HG02759 (cell line): ENCODE data around the gene CWC22.
A peak's percentile ranks its signal among the peaks of the same experiment; 100 is the strongest.
"Not testable (repeated sequence)": the region's sequence is repeated elsewhere in the genome, so short reads cannot be mapped to it uniquely, and the experiment has no call there.

Source experiments
- ATAC-seq: cut with Tn5 transposase; IDR thresholded peaks from one replicate; pipeline ENCODE4 v1.9.1; 2021; ENCODE audit warnings: mild to moderate bottlenecking, moderate library complexity; ENCODE audit not compliant: unreplicated experiment

Gene CWC22

GRCh38 chr2:179952658-179953057 is 54.4 kb downstream of the CWC22 start:
- peak; percentile 41 for ATAC-seq

DNA sequence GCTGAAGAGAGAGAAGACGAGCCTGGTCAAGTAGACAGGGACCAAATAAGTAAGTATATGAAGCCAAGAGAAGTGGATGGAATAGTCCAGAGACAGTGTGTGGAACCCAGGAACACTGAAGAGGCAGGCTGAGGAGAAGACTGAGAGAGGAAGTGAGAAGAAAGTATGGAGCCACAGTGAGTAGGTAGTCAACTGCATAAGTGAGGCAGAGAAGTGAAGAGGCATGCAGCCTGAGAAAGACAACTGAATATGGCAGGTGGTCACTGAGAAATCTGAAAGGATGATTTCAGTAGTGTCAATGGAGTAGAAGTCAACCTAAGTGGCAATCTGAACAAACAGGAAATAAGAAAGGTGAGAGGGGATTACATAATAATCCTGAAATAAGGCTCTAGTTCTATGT is 55.4 kb downstream of the CWC22 start:
- peak; percentile 62 for ATAC-seq

GRCh38 chr2:179950391-179950790 is 56.7 kb downstream of the CWC22 start:
- ATAC-seq: no peak

DNA sequence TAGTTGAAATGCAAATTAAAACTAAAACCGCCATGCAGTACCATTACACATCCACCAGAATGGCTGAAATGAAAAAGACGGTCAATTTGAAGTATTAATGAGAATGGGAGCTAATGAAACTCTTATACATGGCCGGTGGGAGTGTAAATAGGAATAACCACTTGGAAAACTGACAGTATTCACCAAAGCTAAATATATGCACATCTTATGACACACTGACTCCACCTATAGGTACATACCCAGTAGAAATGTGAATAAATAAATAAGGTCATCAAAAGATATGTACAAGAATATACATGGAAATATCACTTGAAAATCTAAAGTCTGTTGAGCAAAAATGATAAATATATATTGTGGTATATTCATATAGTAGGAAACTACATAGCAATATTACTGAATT is 57.7 kb downstream of the CWC22 start:
- no peak for ATAC-seq

GRCh38 chr2:179948058-179948457 is 59.0 kb downstream of the CWC22 start:
- no peak for ATAC-seq

- no peak for ATAC-seq
Measured at GRCh38 chr2:179946810-179947615, 60.1 kb downstream of the CWC22 start.

DNA sequence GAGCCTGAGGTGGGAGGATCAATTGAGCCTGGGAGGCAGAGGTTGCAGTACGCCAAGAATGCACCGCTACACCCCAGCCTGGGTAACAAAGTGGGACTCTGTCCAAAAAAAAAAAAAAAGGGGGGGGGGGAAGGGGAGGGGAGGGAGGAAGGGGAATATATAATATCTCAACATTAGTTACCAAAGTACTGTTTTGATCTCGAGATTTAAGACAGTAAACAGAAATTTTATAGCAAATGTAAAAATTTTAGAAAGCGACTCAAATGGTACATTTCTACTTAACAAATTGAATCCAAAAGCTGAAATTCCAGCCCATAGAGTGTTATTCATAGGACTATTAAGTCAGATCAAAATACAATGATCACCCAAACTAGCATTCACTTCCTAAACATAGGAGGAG is 60.8 kb downstream of the CWC22 start:
- no peak for ATAC-seq

DNA sequence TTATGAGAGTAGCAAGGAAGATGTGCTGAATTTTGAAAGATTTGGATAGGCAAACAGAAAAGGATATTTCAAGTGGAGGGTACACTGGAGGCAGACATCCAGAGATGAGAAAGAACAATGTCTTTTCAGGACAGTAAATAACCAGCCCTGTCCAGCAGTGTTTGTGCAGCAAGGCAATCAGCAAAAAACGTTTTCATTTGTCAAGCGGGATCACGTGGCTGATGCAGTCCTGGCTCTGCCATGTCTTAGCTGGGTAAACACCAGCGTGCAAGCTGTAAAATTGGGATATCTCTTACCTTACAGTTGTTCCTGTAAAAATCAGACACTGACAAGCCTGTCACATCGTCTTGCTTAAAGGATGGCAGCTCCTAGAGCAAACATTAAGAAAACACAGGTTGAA is 67.8 kb downstream of the CWC22 start:
- ATAC-seq: no peak

DNA sequence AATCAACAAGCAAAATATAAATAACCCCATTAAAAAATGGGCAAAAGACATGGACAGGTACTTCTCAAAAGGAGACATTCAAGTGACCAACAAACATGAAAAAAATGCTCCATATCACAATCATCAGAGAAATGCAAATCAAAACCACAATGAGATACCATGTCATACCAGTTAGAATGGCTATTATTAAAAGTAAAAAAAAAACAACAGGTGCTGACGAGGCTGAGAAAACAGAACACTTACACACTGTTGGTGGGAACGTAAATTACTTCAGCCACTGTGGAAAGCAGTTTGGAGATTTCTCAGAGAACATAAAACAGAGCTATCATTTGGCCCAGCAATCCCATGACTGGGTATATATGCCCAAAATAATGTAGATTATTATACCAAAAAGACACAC is 69.1 kb downstream of the CWC22 start:
- ATAC-seq: no peak

- peak; percentile 49 for ATAC-seq
Measured at GRCh38 chr2:179936654-179937053, 70.4 kb downstream of the CWC22 start.

- no peak for ATAC-seq
Measured at GRCh38 chr2:179936141-179936540, 71.0 kb downstream of the CWC22 start.

DNA sequence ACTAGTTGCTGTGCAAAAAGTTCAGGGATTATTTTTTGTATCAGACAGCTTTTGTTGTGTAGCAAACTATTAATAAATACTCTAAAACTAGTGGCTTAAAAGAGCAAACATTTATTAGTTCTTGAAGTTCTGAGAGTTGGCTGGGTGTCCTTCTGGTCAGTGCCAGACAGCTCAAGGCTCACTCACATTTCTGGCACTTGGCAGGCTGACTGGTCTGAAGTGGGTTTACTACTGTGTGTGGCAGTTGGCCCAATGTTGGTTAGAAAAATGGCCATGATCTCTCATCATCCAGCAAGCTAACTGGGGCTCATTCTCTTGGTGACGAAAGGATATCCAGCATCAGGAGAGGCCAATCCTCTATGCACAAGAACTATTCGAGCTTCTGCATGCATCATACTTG is 74.3 kb downstream of the CWC22 start:
- ATAC-seq: no peak

GRCh38 chr2:179931502-179931901 is 75.6 kb downstream of the CWC22 start:
- no peak for ATAC-seq

DNA sequence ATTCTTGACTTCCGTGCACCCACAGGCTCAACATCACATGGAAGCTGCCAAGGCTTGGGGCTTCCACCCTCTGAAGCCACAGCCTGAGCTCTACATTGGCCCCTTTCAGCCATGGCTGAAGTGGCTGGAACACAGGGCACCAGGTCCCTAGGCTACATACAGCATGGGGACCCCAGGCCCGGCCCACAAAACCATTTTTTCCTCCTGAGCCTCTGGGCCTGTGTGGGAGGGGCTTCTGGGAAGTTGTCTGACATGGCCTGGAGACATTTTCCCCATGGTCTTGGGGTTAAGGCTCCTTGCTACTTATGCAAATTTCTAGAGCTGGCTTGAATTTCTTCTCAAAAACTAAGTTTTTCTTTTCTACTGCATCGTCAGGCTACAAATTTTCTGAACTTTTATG is 77.1 kb downstream of the CWC22 start:
- not testable (repeated sequence) for ATAC-seq

DNA sequence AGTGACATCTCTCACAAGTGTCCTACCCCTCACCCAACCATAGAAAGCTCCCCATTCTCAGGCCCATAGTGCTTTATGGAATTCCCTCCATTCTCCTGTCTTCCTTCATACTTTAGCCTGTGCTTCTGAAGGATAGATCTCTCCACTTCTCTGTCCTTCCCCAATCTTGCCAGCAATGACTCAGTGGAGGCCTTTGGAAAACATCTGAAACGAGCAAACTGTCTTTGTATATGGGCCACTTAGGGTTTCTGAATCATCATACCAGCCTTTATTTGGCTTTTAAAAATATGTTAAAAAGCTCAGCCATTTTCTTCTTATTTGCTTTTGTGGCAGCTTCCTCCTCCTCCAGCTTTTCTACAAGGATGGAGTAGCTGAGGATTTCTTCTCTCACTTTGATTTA is 80.1 kb downstream of the CWC22 start:
- ATAC-seq: no peak

GRCh38 chr2:179925713-179926112 is 81.4 kb downstream of the CWC22 start:
- no peak for ATAC-seq

DNA sequence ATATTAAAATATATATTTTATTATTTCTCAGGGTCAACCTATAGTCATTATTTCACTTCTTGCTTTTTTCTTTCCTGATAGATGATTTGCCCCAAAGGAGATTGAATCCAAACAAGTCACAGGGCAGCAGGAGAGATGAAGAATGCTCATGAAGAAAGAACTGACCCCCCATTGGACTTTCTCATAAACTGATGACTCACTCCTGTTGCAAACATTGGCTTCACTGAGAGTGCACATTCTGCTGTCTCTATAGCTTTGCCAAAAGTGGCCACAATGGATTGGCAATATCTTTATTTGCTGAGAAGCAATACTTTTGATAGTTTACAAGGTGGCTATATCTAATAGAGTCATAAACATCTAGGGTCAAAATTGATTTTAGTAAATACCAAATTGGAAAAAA is 89.8 kb downstream of the CWC22 start:
- ATAC-seq: no peak

- no peak for ATAC-seq
Measured at GRCh38 chr2:179915395-179915992, 91.6 kb downstream of the CWC22 start.

DNA sequence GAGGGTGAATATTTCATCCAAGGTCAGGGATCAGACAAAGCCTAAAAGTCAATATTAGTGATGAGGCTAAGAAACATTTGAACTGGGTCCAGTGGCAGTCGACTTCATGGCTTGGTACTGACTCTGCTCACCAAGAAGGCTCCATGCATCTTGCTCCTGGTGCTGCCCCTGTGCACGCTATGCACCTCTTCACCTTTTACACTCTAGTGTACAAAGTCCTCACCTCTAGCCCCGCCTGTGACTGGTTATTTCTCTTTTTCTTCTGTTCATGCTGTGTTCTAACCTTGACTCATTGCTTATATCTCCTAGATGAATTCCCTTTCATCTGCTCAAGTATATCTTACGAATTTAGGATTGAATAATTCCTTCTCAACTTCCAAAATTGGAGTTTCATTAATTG is 93.3 kb downstream of the CWC22 start:
- ATAC-seq: no peak

DNA sequence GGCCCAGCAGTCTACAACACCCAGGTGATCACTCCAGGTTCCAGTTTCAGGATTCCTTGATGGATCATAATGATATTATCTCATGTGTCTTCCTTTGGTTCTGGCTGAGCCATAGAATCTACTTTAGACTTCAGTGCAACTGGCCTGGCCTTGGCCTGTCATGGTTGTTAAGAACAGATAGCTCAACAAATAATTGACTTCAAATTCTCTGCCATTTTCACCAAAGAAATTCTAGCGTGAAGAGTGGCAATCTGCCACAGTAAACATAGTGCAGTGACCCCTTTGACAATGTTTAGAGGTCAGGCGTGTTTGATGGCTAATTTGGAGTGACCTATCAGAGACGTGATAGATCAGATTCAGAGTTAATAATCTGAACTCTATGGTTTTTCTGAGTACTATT is 95.5 kb downstream of the CWC22 start:
- no peak for ATAC-seq

- no peak for ATAC-seq
Measured at GRCh38 chr2:179910735-179911113, 96.4 kb downstream of the CWC22 start.

DNA sequence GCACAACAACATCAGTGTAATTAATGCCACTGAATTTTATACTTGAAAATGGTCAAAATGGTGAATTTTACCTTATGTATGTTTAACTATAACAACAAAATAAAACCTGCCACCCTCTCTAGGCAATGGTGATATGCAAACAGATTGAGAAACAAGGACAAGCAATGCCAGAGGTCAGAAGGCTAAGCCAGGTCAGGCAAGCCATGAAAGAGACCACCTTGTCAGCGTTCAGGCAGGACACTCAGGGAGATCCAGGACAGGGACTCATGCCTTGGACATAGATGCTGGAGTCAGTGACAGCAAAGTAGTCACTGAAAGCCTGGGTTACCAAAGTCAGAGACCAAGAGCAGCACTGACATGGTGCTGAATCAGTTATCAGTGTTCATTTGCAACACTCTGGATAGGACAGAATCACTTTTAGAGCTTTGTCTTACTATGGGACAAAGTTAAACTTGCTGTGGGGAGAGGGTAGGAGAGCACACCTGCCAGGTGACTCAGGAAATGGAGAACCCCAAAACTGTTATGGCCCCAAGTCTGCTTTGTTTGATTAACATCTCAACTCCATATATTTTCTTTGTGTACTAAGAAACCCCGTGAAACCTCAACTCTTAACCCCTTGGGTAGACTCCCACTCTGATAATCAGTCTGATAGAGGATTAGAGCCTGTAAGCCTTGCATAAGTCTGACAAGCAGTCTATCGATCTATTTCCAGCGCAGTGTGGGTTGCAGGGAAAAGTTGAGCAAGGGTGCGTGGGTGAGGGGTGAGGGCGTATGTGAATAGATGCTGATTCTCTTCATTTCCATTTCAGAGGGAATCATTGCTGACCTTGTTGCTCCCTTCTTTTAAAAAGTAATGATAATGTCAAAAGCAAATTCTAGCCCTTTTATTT is 97.0 kb downstream of the CWC22 start:
- no peak for ATAC-seq
